GM23338 (cell line): ENCODE measurements around the gene COL4A1. TPM values are rescaled to one million over a fixed set of nuclear protein-coding genes. Genes with fewer than 3 reads are reported as not detected.

Experiments used
- CREB1 ChIP-seq: fragments of 250-450 bp; sonication (Bioruptor Pico); IDR thresholded peaks from 2 replicates; pipeline ENCODE4 v1.5.0; 2020; ENCODE audit warnings: low read depth, mild to moderate bottlenecking, moderate library complexity
- EZH2phosphoT487 ChIP-seq: fragments of 200-600 bp; sonication (generic); IDR thresholded peaks from one replicate; pipeline ENCODE4 v1.8.1; 2018; ENCODE audit warnings: antibody characterized with exemption; ENCODE audit not compliant: unreplicated experiment
- NANOG ChIP-seq: IDR thresholded peaks from 2 replicates; pipeline ENCODE4 v1.6.1; 2016; ENCODE audit warnings: antibody characterized with exemption, borderline replicate concordance
- STAT1 ChIP-seq: IDR thresholded peaks from one replicate; pipeline ENCODE4 v1.6.1; 2016; ENCODE audit warnings: antibody characterized with exemption; ENCODE audit not compliant: unreplicated experiment
- ZNF331 ChIP-seq: fragments of 250-450 bp; sonication (Bioruptor Pico); IDR thresholded peaks from 2 replicates; pipeline ENCODE4 v1.5.0; 2020; ENCODE audit warnings: low read depth, mild to moderate bottlenecking, moderate library complexity
- polyA plus RNA-seq: library from polyadenylated mRNA; unstranded; fragments of >200 nt; fragmentation: Nextera tagmentation; extraction: Ambion mirVana; gene quantifications from 2 replicates; pipeline ENCODE4 v1.2.1, GENCODE V29; 2016
- total RNA-seq: library from RNA; depleted of rRNA; stranded (reverse); fragments of >200 nt; shearing (Covaris generic); gene quantifications from 2 replicates; pipeline ENCODE4 v1.2.3, GENCODE V29; 2014
- TF ChIP-seq, protein P1 (sequence below): fragments of 250-450 bp; sonication (Bioruptor Pico); IDR thresholded peaks from 2 replicates; pipeline ENCODE4 v1.5.0; 2020; ENCODE audit warnings: mild to moderate bottlenecking, moderate library complexity
- TF ChIP-seq, protein P2 (sequence below): IDR thresholded peaks from 2 replicates; pipeline ENCODE4 v1.6.1; 2016; ENCODE audit warnings: antibody characterized with exemption
- TF ChIP-seq, protein P3 (sequence below), 2 experiments: fragments of 200-600 bp in 1 of 2; sonication (generic) in 1 of 2; conservative IDR thresholded peaks; 2 replicates each; pipeline versions ENCODE4 v1.5.1 to v1.6.1; 2016 to 2017; ENCODE audit warnings: antibody characterized with exemption in 2 of 2, low read depth in 2 of 2, mild to moderate bottlenecking in 2 of 2, moderate library complexity in 1 of 2

COL4A1 gene
- total and polyA plus RNA-seq, 2 experiments from 2014 or later, result 39.1 to 110 TPM

DNA sequence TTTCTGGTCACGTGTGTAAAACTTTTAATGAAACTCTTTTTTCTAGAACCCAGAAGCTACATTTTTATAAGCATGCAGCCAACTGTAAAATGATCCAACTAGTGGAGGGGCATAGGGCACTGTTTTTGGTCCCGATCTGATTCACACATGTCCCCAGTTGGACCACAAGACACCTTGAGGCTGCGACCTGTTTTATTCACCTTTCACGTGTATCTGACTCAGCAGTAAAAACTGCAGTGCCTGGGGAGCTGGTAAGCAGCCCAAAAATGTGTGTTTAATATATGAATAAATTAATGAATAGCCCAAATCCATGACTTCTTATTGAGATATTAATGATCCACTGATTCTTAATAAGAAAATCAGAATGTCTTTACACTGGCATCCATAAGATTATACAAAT is 140.4 kb downstream of the COL4A1 start (continued):
- TF ChIP-seq, protein P1, sequence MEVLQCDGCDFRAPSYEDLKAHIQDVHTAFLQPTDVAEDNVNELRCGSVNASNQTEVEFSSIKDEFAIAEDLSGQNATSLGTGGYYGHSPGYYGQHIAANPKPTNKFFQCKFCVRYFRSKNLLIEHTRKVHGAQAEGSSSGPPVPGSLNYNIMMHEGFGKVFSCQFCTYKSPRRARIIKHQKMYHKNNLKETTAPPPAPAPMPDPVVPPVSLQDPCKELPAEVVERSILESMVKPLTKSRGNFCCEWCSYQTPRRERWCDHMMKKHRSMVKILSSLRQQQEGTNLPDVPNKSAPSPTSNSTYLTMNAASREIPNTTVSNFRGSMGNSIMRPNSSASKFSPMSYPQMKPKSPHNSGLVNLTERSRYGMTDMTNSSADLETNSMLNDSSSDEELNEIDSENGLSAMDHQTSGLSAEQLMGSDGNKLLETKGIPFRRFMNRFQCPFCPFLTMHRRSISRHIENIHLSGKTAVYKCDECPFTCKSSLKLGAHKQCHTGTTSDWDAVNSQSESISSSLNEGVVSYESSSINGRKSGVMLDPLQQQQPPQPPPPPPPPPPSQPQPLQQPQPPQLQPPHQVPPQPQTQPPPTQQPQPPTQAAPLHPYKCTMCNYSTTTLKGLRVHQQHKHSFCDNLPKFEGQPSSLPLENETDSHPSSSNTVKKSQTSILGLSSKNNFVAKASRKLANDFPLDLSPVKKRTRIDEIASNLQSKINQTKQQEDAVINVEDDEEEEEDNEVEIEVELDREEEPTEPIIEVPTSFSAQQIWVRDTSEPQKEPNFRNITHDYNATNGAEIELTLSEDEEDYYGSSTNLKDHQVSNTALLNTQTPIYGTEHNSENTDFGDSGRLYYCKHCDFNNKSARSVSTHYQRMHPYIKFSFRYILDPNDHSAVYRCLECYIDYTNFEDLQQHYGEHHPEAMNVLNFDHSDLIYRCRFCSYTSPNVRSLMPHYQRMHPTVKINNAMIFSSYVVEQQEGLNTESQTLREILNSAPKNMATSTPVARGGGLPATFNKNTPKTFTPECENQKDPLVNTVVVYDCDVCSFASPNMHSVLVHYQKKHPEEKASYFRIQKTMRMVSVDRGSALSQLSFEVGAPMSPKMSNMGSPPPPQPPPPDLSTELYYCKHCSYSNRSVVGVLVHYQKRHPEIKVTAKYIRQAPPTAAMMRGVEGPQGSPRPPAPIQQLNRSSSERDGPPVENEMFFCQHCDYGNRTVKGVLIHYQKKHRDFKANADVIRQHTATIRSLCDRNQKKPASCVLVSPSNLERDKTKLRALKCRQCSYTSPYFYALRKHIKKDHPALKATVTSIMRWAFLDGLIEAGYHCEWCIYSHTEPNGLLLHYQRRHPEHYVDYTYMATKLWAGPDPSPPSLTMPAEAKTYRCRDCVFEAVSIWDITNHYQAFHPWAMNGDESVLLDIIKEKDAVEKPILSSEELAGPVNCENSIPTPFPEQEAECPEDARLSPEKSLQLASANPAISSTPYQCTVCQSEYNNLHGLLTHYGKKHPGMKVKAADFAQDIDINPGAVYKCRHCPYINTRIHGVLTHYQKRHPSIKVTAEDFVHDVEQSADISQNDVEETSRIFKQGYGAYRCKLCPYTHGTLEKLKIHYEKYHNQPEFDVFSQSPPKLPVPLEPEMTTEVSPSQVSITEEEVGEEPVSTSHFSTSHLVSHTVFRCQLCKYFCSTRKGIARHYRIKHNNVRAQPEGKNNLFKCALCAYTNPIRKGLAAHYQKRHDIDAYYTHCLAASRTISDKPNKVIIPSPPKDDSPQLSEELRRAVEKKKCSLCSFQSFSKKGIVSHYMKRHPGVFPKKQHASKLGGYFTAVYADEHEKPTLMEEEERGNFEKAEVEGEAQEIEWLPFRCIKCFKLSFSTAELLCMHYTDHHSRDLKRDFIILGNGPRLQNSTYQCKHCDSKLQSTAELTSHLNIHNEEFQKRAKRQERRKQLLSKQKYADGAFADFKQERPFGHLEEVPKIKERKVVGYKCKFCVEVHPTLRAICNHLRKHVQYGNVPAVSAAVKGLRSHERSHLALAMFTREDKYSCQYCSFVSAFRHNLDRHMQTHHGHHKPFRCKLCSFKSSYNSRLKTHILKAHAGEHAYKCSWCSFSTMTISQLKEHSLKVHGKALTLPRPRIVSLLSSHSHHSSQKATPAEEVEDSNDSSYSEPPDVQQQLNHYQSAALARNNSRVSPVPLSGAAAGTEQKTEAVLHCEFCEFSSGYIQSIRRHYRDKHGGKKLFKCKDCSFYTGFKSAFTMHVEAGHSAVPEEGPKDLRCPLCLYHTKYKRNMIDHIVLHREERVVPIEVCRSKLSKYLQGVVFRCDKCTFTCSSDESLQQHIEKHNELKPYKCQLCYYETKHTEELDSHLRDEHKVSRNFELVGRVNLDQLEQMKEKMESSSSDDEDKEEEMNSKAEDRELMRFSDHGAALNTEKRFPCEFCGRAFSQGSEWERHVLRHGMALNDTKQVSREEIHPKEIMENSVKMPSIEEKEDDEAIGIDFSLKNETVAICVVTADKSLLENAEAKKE (CRISPR knock-in tag), result no peak
- TF ChIP-seq STAT1, result no peak
- no peak for TF ChIP-seq NANOG
- no peak for TF ChIP-seq EZH2phosphoT487
- TF ChIP-seq ZNF331 (CRISPR knock-in tag), result no peak
- TF ChIP-seq, protein P2, sequence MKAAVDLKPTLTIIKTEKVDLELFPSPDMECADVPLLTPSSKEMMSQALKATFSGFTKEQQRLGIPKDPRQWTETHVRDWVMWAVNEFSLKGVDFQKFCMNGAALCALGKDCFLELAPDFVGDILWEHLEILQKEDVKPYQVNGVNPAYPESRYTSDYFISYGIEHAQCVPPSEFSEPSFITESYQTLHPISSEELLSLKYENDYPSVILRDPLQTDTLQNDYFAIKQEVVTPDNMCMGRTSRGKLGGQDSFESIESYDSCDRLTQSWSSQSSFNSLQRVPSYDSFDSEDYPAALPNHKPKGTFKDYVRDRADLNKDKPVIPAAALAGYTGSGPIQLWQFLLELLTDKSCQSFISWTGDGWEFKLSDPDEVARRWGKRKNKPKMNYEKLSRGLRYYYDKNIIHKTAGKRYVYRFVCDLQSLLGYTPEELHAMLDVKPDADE, result no peak
- TF ChIP-seq, protein P3, sequence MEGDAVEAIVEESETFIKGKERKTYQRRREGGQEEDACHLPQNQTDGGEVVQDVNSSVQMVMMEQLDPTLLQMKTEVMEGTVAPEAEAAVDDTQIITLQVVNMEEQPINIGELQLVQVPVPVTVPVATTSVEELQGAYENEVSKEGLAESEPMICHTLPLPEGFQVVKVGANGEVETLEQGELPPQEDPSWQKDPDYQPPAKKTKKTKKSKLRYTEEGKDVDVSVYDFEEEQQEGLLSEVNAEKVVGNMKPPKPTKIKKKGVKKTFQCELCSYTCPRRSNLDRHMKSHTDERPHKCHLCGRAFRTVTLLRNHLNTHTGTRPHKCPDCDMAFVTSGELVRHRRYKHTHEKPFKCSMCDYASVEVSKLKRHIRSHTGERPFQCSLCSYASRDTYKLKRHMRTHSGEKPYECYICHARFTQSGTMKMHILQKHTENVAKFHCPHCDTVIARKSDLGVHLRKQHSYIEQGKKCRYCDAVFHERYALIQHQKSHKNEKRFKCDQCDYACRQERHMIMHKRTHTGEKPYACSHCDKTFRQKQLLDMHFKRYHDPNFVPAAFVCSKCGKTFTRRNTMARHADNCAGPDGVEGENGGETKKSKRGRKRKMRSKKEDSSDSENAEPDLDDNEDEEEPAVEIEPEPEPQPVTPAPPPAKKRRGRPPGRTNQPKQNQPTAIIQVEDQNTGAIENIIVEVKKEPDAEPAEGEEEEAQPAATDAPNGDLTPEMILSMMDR (conservative IDR thresholded peaks at IDR 0.05; ENCODE audit: low read depth in 2 of 2), result no peak
- TF ChIP-seq CREB1 (CRISPR knock-in tag), result no peak
